GM21381 (cell line): ENCODE results near the gene EXD3.

ENCODE experiments used
- ATAC-seq: cut with Tn5 transposase; IDR thresholded peaks from one replicate; pipeline ENCODE4 v1.9.1; 2021; ENCODE audit warnings: mild to moderate bottlenecking, moderate library complexity; ENCODE audit not compliant: unreplicated experiment

EXD3 gene

DNA sequence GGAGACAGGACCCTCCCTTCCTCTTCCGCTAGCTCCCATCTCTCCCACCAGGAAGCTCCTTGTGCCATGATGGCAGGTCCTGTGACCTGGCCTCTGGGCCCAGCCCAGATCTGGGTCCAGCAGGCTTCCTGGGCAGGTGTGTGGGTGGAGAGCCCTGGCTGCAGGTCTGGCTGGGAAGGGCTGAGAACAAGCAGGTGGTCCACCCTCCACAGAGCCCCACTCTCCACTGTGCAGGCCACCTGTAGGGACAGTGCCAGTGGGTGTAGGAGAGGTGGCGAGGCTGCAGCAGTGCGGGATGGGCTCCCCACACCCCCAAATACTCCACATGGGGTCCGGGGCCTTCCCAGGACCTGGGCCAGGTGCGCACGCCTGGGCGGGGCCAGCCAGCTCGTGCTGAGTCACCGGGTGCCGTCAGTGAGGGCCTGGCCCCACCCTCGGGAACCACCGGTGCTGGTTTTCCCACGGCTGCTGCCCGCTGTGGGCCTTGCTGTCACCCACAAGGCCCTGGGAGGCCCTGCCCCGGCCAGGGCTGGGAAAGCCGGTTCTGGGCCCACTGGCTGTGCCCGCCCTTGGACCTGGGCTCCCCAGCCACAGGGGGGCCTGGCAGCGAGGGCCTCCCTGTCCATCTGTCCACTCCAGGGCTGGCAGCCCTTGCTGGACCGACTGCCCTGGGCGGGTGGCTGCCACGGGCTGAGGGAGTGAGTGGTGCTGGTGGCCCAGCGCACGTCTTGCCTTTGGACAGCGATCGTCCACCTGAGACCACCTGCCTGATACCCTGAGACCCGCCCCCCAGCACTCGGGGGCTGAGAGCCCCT, 111.6 kb downstream of the EXD3 start:
- ATAC-seq, result no peak

DNA sequence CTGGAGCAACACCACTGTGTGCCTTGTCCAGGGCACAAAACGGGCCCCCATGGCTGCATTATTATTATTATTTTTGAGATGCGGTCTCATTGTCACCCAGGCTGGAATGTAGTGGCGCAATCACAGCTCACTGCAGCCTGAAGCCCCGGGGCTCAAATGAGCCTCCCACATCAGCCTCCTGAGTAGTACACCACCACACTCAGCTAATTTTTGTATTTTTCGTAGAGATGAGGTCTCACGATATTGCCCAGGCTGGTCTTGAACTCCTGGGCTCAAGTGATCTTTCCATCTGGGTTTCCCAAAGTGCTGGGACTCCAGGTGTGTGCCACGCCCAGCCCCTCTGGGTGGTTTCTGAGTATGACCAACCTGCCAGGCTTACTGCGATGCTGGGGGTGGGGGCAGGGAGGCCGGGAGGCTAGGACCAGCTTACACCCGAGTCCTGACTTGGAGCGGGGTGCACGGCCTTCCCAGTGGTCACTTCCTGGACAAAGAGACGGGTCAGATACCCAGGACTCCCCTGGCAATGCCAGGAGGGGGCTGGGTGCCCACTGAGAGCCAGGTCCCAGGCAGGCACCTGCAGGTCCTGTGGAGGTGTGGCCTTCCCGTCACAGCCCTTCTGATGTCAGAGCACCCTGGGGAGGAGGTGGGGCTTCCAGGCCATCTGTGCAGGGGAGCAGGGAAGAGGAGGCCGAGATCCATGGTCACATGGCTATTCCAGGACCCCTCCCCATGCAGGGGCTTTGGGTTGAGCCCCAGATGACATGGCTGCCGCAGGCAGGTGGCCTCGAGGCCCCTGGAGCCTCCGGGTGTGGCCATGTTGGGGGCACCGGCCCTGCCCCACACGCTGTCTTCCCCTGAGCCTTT, 112.5 kb downstream of the EXD3 start:
- ATAC-seq, result no peak

DNA sequence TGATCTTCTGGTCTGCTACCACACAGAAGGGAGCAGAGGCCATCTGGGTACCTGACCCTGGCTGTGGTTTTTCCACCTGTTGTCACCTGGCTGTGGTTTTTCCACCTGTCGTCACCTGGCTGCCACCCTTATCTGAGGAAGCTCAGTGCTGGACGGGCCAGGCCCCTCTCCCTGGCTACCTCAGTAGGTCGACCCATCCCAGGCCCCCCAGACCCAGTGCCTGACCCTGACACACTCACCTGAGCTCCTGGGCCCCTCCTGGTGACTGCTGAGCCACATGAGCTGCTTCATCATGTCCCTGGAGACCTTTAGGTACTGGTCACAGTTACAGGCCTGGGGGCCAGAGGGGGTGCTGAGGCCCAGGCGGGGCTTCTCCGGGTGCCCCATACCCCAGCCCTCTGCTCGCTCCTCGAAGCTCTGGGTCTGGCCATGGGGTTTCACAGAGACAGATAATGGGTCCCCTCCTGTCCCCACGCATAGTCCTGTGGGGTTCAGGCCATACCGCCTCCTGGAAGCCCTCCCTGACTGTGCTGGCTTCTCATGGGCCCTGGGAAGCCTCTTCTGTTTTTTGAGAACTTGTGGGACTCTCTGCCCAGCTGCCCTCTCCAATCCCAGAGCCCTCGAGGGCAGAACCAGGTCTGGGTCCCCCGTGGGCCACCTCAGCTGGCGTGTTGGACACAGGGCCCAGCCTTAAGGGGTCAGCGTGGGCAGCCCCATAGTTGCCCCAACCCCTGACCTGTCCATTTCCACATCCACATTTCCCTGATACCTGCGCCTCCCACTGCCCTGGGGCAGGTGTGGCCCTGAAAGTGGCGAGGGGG, 113.4 kb downstream of the EXD3 start:
- ATAC-seq, result no peak

DNA sequence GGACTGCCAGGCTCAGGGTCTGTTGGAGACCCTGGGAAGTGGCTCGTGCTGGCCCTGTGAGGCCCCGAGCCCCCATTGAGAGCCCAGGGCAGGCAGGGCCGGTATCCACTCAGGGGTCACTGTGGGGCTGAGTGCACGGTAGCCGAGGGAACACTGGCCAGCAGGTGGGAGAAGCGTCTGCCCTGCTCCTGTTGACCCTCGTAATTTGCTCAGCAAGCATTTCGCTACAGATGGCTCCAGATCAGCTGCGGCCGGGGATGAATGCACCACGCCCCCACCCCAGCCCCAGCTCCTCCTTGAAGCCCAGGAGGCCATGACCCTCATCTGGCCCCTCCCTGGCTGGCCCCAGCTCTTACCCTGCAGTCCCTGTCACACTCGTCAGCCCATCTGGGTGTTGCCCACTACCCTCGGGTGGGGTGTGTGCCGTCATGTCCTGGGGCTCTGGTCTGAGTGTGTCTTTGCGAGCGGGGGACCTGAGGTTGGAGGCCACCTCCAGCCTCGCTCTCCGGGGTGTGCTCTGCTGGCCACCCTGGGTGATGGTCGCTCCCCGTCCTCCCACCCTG, 114.8 kb downstream of the EXD3 start:
- no peak for ATAC-seq

DNA sequence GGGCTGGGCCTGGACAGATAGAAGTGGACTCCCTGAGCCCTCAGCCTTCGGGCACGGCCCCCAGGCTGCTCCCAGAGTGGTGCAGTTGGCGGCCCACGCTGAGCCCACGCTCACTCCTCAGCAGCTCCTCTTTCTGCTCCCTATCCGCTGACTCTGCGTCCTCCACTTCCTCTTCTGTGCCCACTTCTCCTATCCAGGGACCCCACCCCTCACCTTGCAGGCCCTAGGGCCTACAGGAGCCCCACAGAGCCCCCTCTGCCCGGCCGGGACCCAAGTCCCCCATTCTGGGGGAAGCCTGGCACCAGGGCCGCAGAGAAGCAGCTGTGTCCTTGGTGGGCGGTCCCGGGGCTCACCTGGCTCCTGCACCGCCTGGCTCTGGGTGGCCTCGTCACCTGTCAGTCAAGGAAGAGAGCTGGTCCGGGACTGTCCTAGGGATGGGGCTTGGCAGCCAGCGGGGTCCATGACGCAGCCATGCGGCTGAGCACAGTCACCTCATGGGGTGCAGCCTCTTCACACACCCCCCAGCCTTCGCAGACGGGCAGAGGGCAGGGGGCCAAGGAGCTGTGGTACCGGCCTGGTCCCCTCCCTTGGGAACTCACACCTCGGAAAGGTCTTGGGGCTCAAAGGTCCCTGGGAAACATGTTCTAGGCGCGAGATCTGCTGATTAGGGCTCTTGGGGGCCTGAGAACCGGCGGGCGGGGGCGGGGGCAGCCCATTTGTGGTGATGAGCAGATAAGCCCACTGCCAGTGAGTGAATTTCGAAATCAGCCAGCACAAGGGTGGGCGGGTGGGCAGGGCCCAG, 115.5 kb downstream of the EXD3 start:
- ATAC-seq, result no peak

DNA sequence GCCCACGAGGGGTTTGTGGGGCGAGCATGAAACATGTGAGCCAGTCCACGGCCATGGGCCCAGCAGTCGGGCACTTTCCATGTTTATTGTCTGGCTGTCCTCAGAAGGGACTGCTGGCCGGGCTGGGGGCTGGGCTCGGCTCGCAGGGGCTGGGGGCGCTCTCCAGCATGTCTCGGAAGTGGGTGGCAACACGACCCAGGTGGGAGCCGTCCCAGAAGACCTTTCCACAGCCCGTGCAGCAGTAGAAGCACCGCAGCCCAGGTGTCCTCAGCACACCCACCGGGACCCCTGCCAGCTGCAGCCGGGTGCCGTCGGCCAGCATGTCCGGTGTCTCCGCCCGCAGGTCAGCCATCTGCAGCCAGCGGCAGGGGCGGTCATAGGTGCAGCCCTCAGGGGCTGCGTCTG, 116.1 kb downstream of the EXD3 start:
- ATAC-seq, result no peak

DNA sequence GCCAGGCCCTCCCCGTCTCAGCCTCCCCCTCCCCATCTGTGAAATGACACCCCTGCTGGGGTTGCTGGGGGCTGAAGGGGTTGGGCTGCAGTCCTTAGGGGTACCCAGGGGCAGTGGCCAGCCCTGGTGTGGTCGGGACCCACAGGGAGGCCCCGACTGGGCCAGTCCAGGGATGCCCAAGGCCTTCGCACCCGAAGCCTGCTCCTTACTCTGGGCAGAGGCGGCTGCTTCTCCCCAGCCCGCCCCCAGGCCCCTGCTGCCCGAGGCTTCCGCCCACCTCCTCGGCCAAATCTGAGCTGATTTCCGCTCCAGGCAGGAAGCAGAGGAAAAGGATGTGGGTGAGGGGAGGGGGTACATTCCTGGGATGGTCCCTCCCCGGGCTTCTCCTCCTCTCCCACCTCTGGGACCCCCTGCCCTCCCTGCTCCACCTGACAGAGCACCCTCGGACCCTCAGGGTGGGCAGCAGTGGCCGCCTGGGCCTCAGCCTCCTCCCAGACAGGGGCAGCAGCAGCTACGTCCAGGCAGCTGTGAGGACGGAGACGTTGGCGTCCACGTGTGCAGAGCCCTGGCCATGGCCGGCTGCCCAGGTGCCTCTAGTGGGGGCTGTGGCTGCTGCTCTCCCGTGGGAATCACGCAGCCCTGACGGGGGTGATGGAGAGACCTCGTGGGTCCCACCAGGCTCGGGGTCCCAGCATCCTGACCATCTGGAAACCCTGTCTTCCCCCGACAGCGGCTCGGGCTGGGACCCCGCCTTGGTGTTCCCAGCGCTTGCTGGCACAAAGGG, 116.7 kb downstream of the EXD3 start:
- no peak for ATAC-seq

DNA sequence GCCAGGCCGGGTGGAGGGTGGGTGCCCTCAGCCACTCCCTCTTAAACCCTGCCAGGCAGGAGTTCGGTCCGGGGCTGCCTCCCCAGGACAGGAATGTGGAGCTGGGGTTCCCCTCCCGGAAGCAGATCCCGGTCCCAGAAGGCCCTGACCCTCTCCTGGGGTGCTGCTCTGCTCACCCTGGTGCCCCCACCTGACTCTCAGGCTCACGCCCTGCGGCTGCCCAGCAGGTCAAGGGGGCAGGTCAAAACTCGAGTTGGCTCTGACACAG, 117.2 kb downstream of the EXD3 start:
- ATAC-seq, result no peak

DNA sequence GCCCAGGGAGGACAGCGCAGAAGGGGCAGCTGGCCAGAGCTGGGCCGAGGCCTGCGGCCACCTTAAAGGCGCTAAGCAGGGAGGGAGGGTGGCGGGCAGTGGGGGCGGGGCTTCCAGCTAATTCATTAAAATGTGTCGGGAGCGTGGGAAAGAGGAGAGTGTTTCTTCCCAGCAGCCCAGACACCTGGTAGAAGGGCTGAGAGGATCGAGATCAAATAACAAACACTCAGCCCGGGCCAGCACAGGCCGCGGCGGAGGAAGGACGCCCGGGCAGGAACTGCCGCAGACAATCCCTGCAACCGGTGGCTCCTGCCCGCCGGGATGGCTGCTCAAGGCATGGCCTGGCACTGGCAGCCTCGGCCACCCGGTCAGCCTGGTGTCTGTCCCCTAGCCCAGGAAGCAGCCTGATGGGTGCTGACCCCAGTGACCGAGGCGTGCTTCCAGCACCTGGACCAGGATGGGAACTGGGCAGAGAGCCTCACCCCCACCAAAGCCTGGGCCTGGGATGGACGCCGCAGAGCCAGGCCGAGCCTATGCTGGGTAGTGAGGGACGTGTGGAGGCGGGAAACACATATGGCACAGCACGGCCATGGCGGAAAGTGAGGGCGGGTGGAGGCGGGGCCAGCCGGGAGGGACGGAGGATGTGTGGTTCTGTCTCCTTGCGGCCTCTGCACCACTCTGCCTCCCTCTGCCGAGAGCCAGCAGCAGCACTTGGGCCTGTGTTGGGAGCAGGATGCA, 117.7 kb downstream of the EXD3 start:
- no peak for ATAC-seq

DNA sequence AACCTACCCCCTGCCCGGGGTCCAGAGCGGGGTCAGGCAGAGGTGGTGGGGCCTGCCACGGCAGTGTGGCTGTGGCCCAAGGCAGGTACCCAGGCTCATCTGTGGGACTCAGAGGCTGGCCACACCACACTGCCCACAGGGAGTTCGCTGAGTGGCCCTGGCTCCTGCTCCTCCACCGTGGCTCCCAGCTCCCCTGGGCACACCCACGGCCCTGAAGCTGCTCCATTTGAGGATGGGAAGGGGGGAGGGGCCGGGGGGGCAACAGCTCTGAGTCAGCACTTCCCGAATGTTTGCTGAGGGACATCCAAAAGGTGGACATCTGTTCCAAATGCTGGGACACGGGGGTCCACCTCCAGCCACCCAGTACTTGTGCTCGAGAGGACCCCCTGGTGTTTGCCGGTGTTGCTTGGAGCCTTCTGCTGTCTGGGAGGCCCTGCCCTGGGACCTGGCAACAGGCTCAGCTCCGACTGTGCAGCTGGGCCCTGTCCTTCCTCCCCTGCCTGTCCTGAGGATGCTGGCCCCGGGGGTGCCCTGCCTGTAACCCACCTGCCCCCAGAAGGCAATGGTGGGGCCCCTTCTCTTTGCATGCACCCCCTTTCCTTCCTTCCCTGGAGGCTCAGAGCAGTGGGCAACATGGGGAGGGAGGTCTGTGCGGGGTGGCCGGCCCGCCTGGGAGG, 118.4 kb downstream of the EXD3 start:
- ATAC-seq, result no peak

DNA sequence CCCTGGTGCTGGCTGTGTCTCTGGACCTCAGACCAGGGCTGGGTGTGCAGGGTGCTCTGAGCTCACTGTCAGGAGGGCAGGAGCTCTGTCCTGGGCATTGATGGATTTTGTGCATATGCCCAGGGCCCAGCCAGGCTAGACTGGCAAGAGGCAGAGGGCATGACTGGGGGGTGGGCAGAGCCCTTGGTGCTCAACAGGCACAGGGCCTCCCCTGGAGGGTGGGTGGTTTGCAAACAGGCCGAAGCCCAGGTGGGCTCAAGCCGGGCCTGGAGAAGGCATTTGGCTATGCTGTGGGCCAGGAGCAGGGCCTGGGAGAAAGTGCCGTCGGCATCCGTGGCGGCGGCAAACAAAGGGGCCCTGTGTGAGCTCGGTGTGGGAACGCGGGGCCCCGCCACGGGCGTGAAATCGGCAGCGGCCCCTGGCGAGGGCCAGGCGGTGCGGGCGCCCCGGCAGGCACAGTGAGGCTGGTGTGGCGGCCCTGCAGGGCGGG, 119.0 kb downstream of the EXD3 start:
- ATAC-seq, result no peak

DNA sequence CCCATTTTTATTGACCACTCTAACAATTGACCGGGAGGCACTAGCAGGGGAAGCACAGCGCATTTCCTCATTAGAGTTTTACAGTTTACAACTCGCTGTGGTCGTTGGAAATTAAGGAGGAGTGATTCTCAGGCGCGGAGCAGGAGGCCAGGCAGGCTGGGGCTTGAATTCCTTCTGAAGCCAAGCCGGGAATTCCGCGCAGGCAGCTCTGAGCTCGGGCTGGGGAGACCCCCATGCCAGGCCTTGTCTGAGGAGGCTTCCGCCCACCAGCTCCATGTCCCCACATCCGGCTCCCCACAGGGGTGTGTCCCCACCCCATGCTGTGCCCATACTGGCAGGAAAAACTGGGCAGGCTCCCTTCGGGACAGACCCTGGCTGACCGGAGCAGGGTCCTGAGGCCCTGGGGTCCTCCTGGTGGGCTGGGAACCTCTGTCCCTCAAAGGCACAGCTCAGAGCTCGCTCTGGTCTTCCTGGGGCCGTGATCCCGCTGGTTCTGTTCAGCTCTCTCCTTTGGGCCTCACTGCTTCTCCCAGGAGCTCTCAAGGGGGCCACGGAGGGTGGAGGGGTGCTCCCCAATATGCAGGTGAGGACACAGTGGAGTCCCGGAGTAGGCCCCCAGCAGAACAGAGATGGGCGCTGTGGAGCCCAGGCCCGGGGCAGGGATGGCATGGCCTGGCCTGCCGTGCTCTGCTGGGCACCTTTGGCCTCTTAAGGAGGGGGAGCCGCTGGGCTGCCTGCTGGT, 119.6 kb downstream of the EXD3 start:
- no peak for ATAC-seq

DNA sequence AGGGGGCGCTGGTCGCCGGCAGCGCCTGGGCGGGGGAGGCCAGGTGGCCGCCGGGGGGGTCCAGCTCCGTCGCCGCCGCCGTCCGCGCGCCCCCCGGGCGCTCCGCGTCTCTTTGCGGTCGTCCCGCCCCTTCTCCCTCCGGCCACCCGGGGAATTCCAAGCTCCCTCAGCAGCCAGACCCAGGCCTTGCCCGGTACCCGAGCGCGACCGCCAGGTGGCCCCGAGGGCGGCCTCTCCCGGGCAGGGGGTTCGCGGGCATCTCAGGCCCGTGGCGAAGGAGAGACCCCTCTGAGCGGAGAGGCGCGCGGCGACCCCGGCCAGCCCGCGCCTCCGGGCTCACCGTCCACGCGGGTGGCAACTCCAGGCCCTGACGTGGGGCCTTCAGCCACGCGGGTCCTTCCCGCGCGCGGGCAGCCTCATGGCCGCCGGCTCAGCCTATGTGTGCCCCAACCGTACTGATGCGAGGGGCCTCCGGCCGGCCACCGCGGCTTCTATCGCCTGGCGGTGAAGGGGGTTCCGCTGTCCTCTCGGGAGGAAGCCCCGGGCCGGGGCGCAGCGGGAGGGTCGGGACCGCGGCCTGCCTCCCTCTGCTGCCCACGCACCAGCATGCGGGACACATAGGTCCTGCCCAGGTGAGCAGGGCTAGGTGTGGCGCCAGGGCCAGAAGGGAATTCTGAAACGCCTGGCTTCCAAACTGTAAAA, 120.4 kb downstream of the EXD3 start:
- peak; percentile 36 for ATAC-seq

DNA sequence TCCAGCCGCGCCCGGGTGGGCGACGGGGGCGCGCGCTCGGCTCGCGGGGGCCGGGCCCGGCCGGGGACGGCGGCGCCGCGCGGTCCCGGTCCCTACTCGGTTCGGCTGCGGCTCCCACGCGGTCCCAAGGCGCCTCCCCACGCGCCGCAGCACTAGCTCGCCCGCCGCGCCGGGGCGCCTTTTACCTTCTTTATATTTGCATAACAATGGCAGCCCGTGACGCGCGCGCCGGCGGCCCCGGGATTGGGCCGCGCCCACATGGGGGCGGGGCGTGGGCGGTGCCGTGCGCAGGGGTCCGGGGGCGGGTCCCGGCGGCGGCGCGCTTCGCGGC, 120.9 kb downstream of the EXD3 start, which contains the start of gene NRARP:
TSS of gene NRARP (minus strand) at position 154 of the 331 bp plus-strand sequence. CDS start 343 bp downstream, outside the sequence.
- ATAC-seq, result peak; percentile 69

DNA sequence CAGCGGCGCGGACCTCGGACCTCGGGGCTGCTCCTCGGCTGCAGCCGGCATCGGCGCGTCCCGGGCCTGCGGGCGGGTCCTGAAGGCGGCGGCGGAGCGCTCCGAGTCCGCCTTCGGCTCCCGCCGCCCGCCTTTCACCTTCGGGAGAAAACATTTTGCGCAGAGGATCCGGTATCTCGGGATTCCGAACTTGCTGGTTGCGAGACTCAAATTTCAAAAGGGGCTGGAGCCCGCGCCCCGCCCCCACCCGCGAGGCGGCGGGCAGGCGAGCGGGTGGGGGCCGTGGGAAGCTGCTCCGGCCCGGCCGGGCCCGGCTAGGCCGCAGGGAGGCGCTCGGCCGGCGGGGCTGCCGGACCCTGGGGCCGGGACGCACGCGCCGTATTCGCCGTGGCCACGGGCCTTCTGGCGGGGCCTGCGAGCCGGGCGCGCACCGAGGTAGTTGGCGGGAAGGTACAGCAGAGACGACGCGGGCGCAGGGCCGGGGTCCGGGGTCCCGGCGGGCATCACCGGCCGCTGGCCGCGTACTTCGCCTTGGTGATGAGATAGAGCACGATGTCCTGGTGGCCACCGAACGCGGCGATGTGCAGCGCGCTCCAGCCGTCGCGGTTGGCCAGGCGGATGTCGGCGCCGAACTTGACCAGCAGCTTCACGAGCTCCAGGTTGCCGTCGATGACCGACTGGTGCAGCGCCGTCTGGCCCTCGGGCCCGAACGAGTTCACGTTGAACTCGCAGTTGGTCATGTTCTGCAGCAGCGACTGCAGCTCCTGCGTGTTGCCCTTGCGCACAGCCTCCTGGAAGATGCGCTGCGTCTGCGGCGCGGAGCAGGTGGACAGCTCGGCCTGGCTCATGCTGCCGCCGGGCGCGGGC, 121.6 kb downstream of the EXD3 start:
- peak; percentile 6 for ATAC-seq

DNA sequence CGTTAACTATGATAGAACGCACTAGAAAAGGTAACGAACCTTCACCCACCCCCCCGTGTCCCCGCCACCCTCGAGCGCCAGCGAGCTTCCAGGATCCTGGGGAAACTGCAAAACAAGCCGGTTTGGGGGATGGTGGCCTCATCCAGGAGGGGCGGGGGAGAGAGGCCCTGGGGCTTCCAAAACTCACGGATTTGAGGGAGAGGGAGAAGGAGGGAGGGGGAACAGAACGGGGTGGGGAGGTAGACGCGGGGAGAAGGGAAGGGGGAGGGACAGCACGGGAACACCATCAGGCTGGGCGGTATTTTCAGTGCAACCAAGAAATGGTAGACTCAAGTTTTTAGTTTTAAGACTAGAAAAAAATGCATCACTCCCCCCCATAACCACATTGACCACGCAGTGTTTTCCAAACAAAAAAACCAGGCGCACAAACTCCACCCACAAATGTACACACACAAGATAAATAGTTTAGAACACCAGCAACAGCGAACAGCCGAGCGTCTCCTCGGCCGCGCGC, 122.3 kb downstream of the EXD3 start:
- ATAC-seq, result no peak
